H9 (cell line): ENCODE results near the gene WNT4. TPM values are rescaled to one million over a fixed set of nuclear protein-coding genes. Genes with fewer than 3 reads are reported as not detected.

ENCODE experiments used
- DNase-seq: peaks from one replicate; pipeline ENCODE4 v3.0.0-alpha.2; 2017
- H2AFZ ChIP-seq: one replicate; pipeline ENCODE4 v1.6.1; 2013; ENCODE audit warnings: mild to moderate bottlenecking, low read length, control low read depth, moderate library complexity
- H2AK5ac ChIP-seq: 2 replicates; pipeline ENCODE4 v1.6.1; 2013; ENCODE audit warnings: low read length, control low read depth, mixed read lengths; ENCODE audit not compliant: insufficient read length
- H2BK120ac ChIP-seq: one replicate; pipeline ENCODE4 v1.6.1; 2013; ENCODE audit warnings: low read depth, mild to moderate bottlenecking, low read length, control low read depth, inconsistent platforms; ENCODE audit not compliant: poor library complexity, severe bottlenecking
- H2BK12ac ChIP-seq: 2 replicates; pipeline ENCODE4 v1.6.1; 2013; ENCODE audit warnings: low read length, control low read depth, mixed read lengths, low read depth; ENCODE audit not compliant: insufficient read length
- H2BK15ac ChIP-seq: 2 replicates; pipeline ENCODE4 v1.6.1; 2013; ENCODE audit warnings: low read depth, low read length, control low read depth
- H2BK20ac ChIP-seq: one replicate; pipeline ENCODE4 v1.6.1; 2013; ENCODE audit warnings: low read depth, mild to moderate bottlenecking, low read length, control low read depth, inconsistent platforms; ENCODE audit not compliant: poor library complexity, severe bottlenecking
- H2BK5ac ChIP-seq: 2 replicates; pipeline ENCODE4 v1.6.1; 2013; ENCODE audit warnings: low read length, control low read depth, mixed read lengths; ENCODE audit not compliant: insufficient read length
- H3K14ac ChIP-seq: 2 replicates; pipeline ENCODE4 v1.6.1; 2013; ENCODE audit warnings: low read length, control low read depth; ENCODE audit not compliant: insufficient read depth
- H3K18ac ChIP-seq: 2 replicates; pipeline ENCODE4 v1.6.1; 2013; ENCODE audit warnings: low read depth, mild to moderate bottlenecking, mixed read lengths, low read length, control low read depth; ENCODE audit not compliant: insufficient read length
- H3K23ac ChIP-seq: 2 replicates; pipeline ENCODE4 v1.6.1; 2013; ENCODE audit warnings: low read length, control low read depth, mixed read lengths, low read depth; ENCODE audit not compliant: insufficient read length
- H3K23me2 ChIP-seq: 2 replicates; pipeline ENCODE4 v1.6.1; 2013; ENCODE audit warnings: low read depth, mild to moderate bottlenecking, mixed read lengths, low read length, control low read depth; ENCODE audit not compliant: insufficient read length, poor library complexity, severe bottlenecking
- H3K27ac ChIP-seq: 2 replicates; pipeline ENCODE4 v1.5.1; 2013; ENCODE audit warnings: low read length, control low read depth, mixed read lengths, low read depth; ENCODE audit not compliant: insufficient read length
- H3K27me3 ChIP-seq: 2 replicates; pipeline ENCODE4 v1.6.1; 2013; ENCODE audit warnings: low read length, control low read depth, inconsistent platforms; ENCODE audit not compliant: insufficient read depth
- H3K4ac ChIP-seq: 2 replicates; pipeline ENCODE4 v1.6.1; 2013; ENCODE audit warnings: low read depth, mild to moderate bottlenecking, control low read depth, inconsistent platforms, low read length, moderate library complexity
- H3K4me1 ChIP-seq: 2 replicates; pipeline ENCODE4 v1.6.1; 2013; ENCODE audit warnings: low read length, control low read depth, inconsistent platforms; ENCODE audit not compliant: insufficient read depth
- H3K4me2 ChIP-seq: 2 replicates; pipeline ENCODE4 v1.6.1; 2013; ENCODE audit warnings: low read length, control low read depth, mixed read lengths; ENCODE audit not compliant: insufficient read length, insufficient read depth
- H3K56ac ChIP-seq: 2 replicates; pipeline ENCODE4 v1.6.1; 2013; ENCODE audit warnings: low read depth, mild to moderate bottlenecking, mixed read lengths, low read length, control low read depth; ENCODE audit not compliant: insufficient read length
- H3K79me1 ChIP-seq: 2 replicates; pipeline ENCODE4 v1.6.1; 2013; ENCODE audit warnings: low read depth, mild to moderate bottlenecking, moderate library complexity, low read length, control low read depth, inconsistent platforms; ENCODE audit not compliant: insufficient read depth, poor library complexity, severe bottlenecking
- H3K79me2 ChIP-seq: 2 replicates; pipeline ENCODE4 v1.6.1; 2013; ENCODE audit warnings: low read length, control low read depth, inconsistent platforms; ENCODE audit not compliant: insufficient read depth
- H3K9ac ChIP-seq: 2 replicates; pipeline ENCODE4 v1.6.1; 2013; ENCODE audit warnings: low read length, control low read depth, mixed read lengths; ENCODE audit not compliant: insufficient read length; ENCODE audit errors: extremely low read depth
- H3K9me3 ChIP-seq: one replicate; pipeline ENCODE4 v1.6.1; 2013; ENCODE audit warnings: low read depth, low read length, inconsistent platforms; ENCODE audit not compliant: control insufficient read depth
- H3T11ph ChIP-seq: one replicate; pipeline ENCODE4 v1.6.1; 2013; ENCODE audit warnings: mild to moderate bottlenecking, low read length, control low read depth, inconsistent platforms
- H4K20me1 ChIP-seq: one replicate; pipeline ENCODE4 v1.6.1; 2013; ENCODE audit not compliant: control insufficient read depth, insufficient read length, insufficient read depth
- H4K5ac ChIP-seq: 2 replicates; pipeline ENCODE4 v1.6.1; 2013; ENCODE audit warnings: low read depth, mild to moderate bottlenecking, mixed read lengths, low read length, control low read depth; ENCODE audit not compliant: insufficient read length
- H4K8ac ChIP-seq: replicated peaks from 2 replicates; pipeline ENCODE4 v1.6.1; 2013; ENCODE audit warnings: low read length, control low read depth, mixed read lengths, low read depth; ENCODE audit not compliant: insufficient read length
- H4K91ac ChIP-seq: 2 replicates; pipeline ENCODE4 v1.6.1; 2013; ENCODE audit warnings: low read depth, mild to moderate bottlenecking, moderate library complexity, mixed read lengths, low read length, control low read depth; ENCODE audit not compliant: insufficient read length
- H3K27ac Mint-ChIP-seq, 3 experiments: 2 replicates in 2 of 3; 3 replicates in 1 of 3; pipeline ENCODE4 v1.8.0; 2020 to 2021; ENCODE audit warnings: mixed read lengths in 3 of 3, mild to moderate bottlenecking in 1 of 3, moderate library complexity in 1 of 3
- H3K27me3 Mint-ChIP-seq: 2 replicates; pipeline ENCODE4 v1.8.0; 2021; ENCODE audit warnings: low read depth, mild to moderate bottlenecking, moderate library complexity, mixed read lengths
- H3K36me3 Mint-ChIP-seq, 3 experiments: 2 replicates in 2 of 3; 3 replicates in 1 of 3; pipeline ENCODE4 v1.8.0; 2020 to 2021; ENCODE audit warnings: low read depth in 3 of 3, mixed read lengths in 3 of 3; ENCODE audit not compliant: insufficient read depth in 1 of 3
- H3K4me1 Mint-ChIP-seq, 2 experiments: 2 replicates each; pipeline ENCODE4 v1.8.0; 2020; ENCODE audit warnings: mixed read lengths in 2 of 2
- H3K4me3 Mint-ChIP-seq, 2 experiments: 2 replicates in 1 of 2; 3 replicates in 1 of 2; pipeline ENCODE4 v1.8.0; 2020 to 2021; ENCODE audit warnings: mild to moderate bottlenecking in 2 of 2, mixed read lengths in 2 of 2, moderate library complexity in 1 of 2
- H3K9me3 Mint-ChIP-seq, 2 experiments: 2 replicates in 1 of 2; 3 replicates in 1 of 2; pipeline ENCODE4 v1.8.0; 2020; ENCODE audit warnings: mild to moderate bottlenecking in 2 of 2, mixed read lengths in 2 of 2, moderate library complexity in 1 of 2
- CTCF ChIP-seq: fragments of 200-600 bp; sonication (generic); conservative IDR thresholded peaks from 3 replicates; pipeline ENCODE4 v1.8.0; 2021; ENCODE audit warnings: antibody characterized with exemption, mild to moderate bottlenecking
- WGBS: extraction: QIAGEN DNeasy Blood & Tissue Kit; methylation state at CpG from one replicate; pipeline ENCODE4 v1.1.7; 2013; ENCODE audit warnings: missing lambda C conversion rate, low lambda C conversion rate, mixed read lengths; ENCODE audit not compliant: insufficient read length; ENCODE audit errors: extremely low coverage; 5-methylcytosine and 5-hydroxymethylcytosine counted together
- total RNA-seq: library from RNA; stranded (reverse); gene quantifications from 2 replicates; pipeline ENCODE4 v1.2.1, GENCODE V29; 2021

The WNT4 gene
- total RNA-seq, 1 experiment from 2014 or later: 1.4 TPM

DNA sequence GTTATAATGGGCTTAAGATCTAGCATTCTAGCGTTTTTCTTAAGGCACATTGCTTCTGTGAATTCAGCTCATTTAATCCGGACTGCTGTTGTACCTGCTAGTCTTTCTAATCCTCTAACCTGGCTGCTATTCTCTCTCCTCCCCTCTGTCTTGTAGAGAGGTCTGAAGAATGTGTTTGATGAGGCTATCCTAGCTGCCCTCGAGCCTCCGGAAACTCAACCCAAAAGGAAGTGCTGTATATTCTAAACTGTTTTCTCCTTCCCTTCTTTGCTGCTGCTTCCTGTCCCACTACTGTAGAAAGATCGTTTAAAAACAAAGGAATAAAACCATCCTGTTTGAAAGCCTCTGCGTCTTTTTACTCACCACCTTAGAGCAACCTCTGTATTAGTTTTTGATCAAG is 53.1 kb downstream of the WNT4 start:
- H3K79me2 ChIP-seq: peaks cover 2% of the 10 kb centered on the region; the same call in 1 of the 2 replicates
- H2BK20ac ChIP-seq: no peak overlapping the region
- H3K9me3 Mint-ChIP-seq: no peaks in the 10 kb centered on the region
- peak overlapping the region; percentile 40 for H3K4me2 ChIP-seq
- no peak for DNase-seq
- no peak overlapping the region for H4K5ac ChIP-seq
- peak overlapping the region in 2 of 3 experiments; percentile 78; a peak in 5 of 7 replicates for H3K27ac Mint-ChIP-seq
- H4K20me1 ChIP-seq: no peaks in the 10 kb centered on the region
- H3K14ac ChIP-seq: no peak overlapping the region
- no peaks in the 10 kb centered on the region for H3K23me2 ChIP-seq
- no peaks in the 10 kb centered on the region for H3K9me3 ChIP-seq
- no peak overlapping the region for H3K4ac ChIP-seq
- no peak overlapping the region for H3T11ph ChIP-seq
- TF ChIP-seq CTCF: no peak
- no peak overlapping the region for H3K18ac ChIP-seq
- no peak overlapping the region for H3K9ac ChIP-seq
- H4K8ac ChIP-seq: no peak overlapping the region
- H3K27ac ChIP-seq: peak overlapping the region; percentile 74
- no peak overlapping the region for H2BK15ac ChIP-seq
- H2BK12ac ChIP-seq: no peak overlapping the region
- H3K79me1 ChIP-seq: no peaks in the 10 kb centered on the region
- H3K23ac ChIP-seq: no peak overlapping the region
- WGBS: no CpG with 5 or more reads among the region's 6 CpGs
- H3K56ac ChIP-seq: no peak overlapping the region
- H2AFZ ChIP-seq: no peak overlapping the region
- peaks cover 3 to 42% (median 32%) of the 10 kb centered on the region in 3 experiments; a peak in 5 of 7 replicates for H3K36me3 Mint-ChIP-seq
- peaks cover 13% of the 10 kb centered on the region for H3K4me1 ChIP-seq
- no peaks in the 10 kb centered on the region for H3K27me3 Mint-ChIP-seq
- H2AK5ac ChIP-seq: no peak overlapping the region
- H3K4me3 Mint-ChIP-seq: no peak overlapping the region; a peak in 1 of 5 replicates
- H3K4me1 Mint-ChIP-seq: peaks cover 40 to 55% of the 10 kb centered on the region in 2 experiments
- H2BK5ac ChIP-seq: no peak overlapping the region
- no peaks in the 10 kb centered on the region for H3K27me3 ChIP-seq
- no peak overlapping the region for H2BK120ac ChIP-seq
- H4K91ac ChIP-seq: no peak overlapping the region
